ENCODE measurements around the gene ZFYVE9. TPM values are rescaled to one million over a fixed set of nuclear protein-coding genes. Genes with fewer than 3 reads are reported as not detected.

ZFYVE9 gene
- total RNA-seq, 4 donors from 2014 or later: 38.1 to 54.8 (median 40.9) TPM

DNA sequence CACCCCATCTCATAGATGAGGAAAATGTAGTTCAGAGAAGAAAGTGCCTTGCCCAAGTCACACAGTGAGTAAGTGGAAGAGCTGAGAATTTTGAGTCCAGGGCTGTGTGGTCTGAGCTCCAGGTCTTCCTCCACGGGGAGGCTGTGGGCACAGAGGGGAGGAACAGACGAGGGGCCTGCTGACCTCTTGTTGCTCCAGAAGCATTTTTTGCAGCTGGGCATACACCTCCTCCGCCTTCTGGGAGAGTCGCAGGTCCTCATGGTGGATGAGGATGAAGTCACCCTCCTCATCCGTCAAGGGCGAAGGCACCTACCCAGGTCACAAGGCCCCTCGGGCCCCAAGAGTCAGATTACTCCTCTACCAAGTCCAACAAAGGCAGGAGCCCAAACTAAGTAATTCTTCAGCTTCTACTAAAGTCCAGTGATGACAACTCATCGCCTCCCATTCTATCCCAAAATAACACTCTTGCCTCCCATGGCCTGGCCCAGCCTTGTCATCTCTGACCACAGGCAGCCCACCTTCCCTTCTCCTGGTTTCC, 215.0 kb downstream of the ZFYVE9 start:
- Histone ChIP-seq H3K4me1 (no peaks in the 10 kb centered on the region), H3K9me3 (no peaks in the 10 kb centered on the region), H3K27ac (replicated peaks in 1 of 4) (no peak overlapping the region), H3K27me3 (no peaks in the 10 kb centered on the region), H3K36me3 (peaks cover 82 to 100% (median 97%) of the 10 kb centered on the region in 4 donors), H3K4me3 (no peak overlapping the region)
- WGBS: 80% methylated on average over 2 of the region's 8 CpGs
- intact Hi-C loops (cut with DNase I): no loop called here
- DNase-seq (ENCODE audit: extremely low spot score): no peak
- no peak for TF ChIP-seq EP300 (IDR thresholded peaks at IDR 0.05)
- TF ChIP-seq, protein P1, sequence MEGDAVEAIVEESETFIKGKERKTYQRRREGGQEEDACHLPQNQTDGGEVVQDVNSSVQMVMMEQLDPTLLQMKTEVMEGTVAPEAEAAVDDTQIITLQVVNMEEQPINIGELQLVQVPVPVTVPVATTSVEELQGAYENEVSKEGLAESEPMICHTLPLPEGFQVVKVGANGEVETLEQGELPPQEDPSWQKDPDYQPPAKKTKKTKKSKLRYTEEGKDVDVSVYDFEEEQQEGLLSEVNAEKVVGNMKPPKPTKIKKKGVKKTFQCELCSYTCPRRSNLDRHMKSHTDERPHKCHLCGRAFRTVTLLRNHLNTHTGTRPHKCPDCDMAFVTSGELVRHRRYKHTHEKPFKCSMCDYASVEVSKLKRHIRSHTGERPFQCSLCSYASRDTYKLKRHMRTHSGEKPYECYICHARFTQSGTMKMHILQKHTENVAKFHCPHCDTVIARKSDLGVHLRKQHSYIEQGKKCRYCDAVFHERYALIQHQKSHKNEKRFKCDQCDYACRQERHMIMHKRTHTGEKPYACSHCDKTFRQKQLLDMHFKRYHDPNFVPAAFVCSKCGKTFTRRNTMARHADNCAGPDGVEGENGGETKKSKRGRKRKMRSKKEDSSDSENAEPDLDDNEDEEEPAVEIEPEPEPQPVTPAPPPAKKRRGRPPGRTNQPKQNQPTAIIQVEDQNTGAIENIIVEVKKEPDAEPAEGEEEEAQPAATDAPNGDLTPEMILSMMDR (IDR thresholded peaks at IDR 0.05): no peak

DNA sequence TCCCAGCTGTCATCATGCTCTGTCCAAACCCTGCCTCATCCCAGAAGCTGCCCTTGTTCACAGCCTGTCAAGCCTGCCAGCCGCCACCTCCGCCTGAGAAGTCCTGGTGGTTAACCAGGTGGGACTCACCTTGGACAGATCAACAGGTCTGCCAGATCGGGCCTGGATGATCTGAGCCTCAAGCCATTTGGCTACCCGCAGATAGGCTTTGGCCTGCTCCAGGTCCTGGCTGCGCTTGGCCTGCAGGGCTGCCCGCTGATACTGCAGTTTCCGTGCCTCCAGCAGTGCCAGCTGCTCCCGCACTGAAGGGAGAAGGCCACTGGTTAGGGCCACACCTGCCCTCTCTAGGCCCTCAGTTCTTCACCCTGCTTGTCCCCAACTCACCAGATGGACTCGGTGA, 215.5 kb downstream of the ZFYVE9 start:
- 97% methylated on average over 7 of the region's 9 CpGs for WGBS
- no peaks in the 10 kb centered on the region for H3K4me1 ChIP-seq
- H3K27me3 ChIP-seq: no peaks in the 10 kb centered on the region
- H3K4me3 ChIP-seq: no peak overlapping the region
- intact Hi-C loops (cut with DNase I): no loop called here
- no peak for DNase-seq (ENCODE audit: extremely low spot score)
- peaks cover 84 to 100% (median 99%) of the 10 kb centered on the region in 4 donors for H3K36me3 ChIP-seq
- H3K9me3 ChIP-seq: no peaks in the 10 kb centered on the region
- no peak for TF ChIP-seq POLR2A (IDR thresholded peaks at IDR 0.05; ENCODE audit: low read depth)
- TF ChIP-seq POLR2AphosphoS5 (IDR thresholded peaks at IDR 0.05): no peak
- no peak for TF ChIP-seq EP300 (IDR thresholded peaks at IDR 0.05)
- TF ChIP-seq, protein P1 (IDR thresholded peaks at IDR 0.05): no peak
- H3K27ac ChIP-seq (replicated peaks in 1 of 4): no peak overlapping the region

DNA sequence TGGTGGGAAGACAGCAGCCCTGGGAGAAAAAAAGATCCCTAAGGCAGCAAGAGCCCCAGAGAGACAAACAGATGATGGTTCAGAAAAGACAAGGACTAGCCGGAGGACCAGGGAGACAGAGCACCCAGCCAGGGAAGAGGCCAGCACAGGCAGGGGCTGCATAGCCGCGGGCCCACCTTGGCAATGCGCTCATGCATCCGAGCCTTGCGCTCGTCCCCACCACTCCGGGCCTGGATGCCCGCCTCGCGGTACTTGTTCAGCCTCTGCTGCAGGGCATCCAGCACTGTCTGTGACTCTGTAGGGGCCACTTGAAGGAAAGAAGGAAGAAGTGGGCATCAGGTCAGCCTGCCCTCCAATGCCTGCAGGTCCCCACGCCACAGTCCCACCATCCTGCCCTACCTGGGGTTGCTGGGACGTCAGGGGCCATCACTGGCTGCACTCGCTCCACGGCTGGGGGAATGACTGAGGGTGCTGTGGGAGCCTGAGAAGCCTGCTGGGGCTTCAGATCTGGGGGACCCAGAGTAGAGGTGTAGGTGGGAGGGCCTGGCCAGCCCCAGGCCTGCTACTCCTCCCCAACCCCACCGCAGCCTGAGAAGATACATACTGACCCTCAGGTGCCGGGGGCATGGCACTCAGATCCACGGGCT, 217.1 kb downstream of the ZFYVE9 start:
- peaks cover 79 to 100% (median 92%) of the 10 kb centered on the region in 4 donors for H3K36me3 ChIP-seq
- intact Hi-C loops (cut with DNase I): no loop called here
- TF ChIP-seq, protein P1 (IDR thresholded peaks at IDR 0.05): no peak
- TF ChIP-seq POLR2A (IDR thresholded peaks at IDR 0.05; ENCODE audit: low read depth): no peak
- no peak for TF ChIP-seq EP300 (IDR thresholded peaks at IDR 0.05)
- no peak for TF ChIP-seq POLR2AphosphoS5 (IDR thresholded peaks at IDR 0.05)

DNA sequence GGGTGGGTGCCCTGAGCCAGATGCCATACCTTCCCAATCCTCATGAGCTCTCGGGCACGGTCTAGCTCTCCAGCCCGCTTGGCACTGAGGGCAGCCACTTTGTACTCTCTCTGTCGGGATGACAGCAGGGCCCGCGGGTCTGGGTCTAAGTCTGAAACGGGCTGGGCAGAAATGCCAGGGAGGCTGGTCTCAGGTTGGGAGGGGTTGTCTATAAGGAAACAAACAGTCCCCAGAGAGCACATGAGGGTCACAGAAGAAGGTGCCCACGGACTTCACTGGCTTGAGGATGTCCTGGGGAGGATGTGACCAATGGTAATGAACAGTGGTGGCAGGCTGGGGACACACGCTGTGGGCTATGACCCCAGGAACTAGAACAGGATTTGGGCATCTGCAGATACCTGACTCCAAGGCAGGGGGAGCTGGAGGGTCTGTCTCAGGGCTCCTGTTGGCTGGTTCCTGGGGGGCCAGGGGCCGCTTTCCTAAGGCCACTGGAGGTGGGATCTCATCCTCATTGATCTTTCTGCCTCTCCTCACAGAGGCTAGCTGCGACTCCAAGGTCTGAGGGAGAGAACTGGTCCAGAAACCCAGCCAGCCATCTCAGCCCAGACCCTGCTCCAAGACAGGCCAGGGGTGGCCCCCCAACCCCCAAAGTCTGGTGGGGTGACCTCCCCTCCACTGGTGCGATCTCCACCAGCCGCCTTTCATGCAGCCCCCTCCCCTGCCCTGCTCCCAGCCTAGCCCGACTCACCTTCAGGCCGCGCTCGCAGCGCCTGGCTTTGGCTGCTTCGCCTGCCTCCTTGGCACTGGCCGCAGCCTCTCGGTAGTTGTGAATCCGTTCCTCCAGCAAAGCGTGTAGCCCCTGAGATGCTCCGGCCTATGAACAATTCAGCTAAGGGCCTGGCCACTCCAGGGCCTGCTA, 218.0 kb downstream of the ZFYVE9 start:
- H3K36me3 ChIP-seq: peaks cover 70 to 92% (median 84%) of the 10 kb centered on the region in 4 donors
- H3K4me3 ChIP-seq: no peak overlapping the region
- intact Hi-C loops (cut with DNase I): no loop called here
- WGBS: 95% methylated on average over 21 of the region's 24 CpGs
- no peak for TF ChIP-seq EP300 (IDR thresholded peaks at IDR 0.05)
- no peak for TF ChIP-seq POLR2A (IDR thresholded peaks at IDR 0.05; ENCODE audit: low read depth)
- TF ChIP-seq POLR2AphosphoS5 (IDR thresholded peaks at IDR 0.05): no peak
- TF ChIP-seq, protein P1 (IDR thresholded peaks at IDR 0.05): no peak
- no peaks in the 10 kb centered on the region for H3K27me3 ChIP-seq
- H3K27ac ChIP-seq (replicated peaks in 1 of 4): no peak overlapping the region
- peaks cover 5 to 12% (median 11%) of the 10 kb centered on the region in 4 donors for H3K4me1 ChIP-seq
- no peaks in the 10 kb centered on the region for H3K9me3 ChIP-seq
- no peak for DNase-seq (ENCODE audit: extremely low spot score)

More for the DNA sequence above, 217.1 kb downstream of the ZFYVE9 start:
- H3K27me3 ChIP-seq: no peaks in the 10 kb centered on the region
- no peaks in the 10 kb centered on the region for H3K9me3 ChIP-seq
- no peak overlapping the region for H3K27ac ChIP-seq (replicated peaks in 1 of 4)
- no peak for DNase-seq (ENCODE audit: extremely low spot score)
- no peak overlapping the region for H3K4me3 ChIP-seq
- peaks cover 0 to 3% (median 1%) of the 10 kb centered on the region in 4 donors for H3K4me1 ChIP-seq
- 100% methylated on average over 7 of the region's 18 CpGs for WGBS
